GM18909 (cell line): ENCODE results near the gene NRCAM.
A peak's percentile ranks its signal among the peaks of the same experiment; 100 is the strongest.
"Not testable (repeated sequence)": the region's sequence is repeated elsewhere in the genome, so short reads cannot be mapped to it uniquely, and the experiment has no call there.

Experiments used
- ATAC-seq: cut with Tn5 transposase; IDR thresholded peaks from one replicate; pipeline ENCODE4 v1.9.1; 2021; ENCODE audit warnings: mild to moderate bottlenecking; ENCODE audit not compliant: unreplicated experiment, poor library complexity

The NRCAM gene

DNA sequence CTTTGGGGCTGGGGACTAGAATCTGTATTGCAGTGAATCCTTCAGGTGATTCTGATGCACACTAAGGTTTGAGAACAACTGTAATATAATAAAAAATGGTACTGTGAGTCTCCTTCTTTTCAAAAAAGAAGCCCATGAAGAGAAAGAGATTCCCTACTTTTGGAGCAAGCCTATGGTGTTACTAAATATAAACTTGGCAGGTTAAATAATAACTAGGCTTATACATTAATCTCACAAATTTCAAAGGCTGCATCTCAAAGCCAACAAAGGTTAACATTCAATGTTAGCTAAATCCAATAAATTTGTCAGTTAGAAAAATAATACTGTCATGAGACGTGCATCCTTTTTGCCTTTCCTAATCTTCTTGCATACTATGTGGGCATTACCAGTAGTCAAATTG lies 166.4 kb downstream of the NRCAM start:
- no peak for ATAC-seq

DNA sequence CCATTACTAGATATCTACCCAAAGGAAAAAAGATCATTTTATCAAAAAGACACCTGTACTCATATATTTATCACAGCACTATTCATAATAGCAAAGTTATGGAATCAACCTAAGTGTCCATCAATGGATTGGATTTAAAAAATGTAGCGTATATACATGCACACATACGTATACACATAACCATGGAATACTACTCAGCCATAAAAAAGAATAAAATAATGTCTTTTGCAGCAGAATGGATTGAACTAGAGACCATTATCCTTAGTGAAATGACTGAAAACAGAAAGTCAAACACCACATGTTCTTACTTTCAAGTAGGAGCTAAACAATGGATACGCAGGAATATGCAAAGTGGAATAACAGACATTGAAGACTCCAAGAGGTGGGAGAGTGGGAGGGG lies 168.4 kb downstream of the NRCAM start:
- no peak for ATAC-seq

DNA sequence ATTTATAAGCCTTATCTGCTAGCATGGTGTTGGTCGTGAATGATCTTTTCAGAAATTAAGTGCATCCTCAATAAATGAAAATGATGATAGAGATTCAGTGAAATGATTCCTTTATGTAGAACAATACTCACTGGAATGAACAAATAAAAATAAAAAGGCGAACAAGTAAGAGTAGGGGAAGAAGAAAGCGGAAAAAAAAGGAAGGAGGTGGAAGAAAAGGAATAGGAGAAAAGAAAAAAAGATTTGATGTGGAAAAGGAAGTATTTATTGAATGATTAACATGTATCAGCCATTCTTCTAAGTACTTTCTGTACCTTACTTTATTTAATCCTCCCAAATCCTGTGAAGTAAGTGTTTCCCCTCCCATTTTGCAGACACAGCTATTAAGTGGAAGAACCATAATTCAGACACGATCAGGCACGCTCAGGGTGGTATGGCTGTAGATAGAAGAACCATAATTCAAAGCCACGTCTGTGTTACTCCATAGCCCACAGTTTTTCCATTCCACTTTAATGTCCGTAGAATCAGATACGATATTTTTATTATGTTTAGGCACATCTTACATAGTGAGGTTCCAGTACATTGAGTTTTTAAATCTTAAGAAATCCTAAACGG lies 169.8 kb downstream of the NRCAM start:
- ATAC-seq = no peak

DNA sequence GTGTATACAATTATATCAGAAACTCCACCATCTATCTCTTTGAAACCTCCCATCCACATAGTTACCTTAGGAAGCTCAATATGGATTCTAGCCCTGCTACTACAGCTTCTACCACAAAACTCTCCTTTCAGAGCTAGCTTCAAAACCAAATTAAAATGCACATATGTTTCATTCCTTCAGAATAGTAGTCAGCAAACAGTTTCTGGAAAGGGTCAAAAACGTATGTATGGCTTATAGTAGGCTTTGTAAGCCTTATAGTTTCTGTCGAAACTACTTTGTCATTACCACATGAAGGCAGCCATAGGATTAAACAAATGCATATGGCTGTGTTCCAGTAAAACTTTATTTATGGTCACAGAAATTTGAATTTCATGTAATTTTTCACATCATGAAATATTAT lies 170.5 kb downstream of the NRCAM start:
- ATAC-seq = no peak

DNA sequence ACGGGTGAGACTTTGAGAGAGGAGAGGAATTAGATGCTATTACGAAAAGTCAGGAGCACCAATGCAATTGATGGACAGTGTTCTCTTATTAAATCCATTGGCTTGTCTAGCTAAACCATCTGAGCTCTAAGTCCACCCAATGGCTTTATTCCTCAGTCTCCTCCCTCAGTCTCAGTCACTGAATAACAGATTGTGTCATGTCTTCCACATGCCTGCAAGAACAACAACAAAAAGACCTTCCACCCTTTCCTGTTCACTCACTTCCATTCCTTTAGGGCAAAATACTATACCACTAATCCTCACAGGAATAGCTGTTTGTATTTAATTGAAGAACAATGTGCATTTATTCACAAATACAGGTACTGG lies 171.2 kb downstream of the NRCAM start:
- ATAC-seq = no peak

DNA sequence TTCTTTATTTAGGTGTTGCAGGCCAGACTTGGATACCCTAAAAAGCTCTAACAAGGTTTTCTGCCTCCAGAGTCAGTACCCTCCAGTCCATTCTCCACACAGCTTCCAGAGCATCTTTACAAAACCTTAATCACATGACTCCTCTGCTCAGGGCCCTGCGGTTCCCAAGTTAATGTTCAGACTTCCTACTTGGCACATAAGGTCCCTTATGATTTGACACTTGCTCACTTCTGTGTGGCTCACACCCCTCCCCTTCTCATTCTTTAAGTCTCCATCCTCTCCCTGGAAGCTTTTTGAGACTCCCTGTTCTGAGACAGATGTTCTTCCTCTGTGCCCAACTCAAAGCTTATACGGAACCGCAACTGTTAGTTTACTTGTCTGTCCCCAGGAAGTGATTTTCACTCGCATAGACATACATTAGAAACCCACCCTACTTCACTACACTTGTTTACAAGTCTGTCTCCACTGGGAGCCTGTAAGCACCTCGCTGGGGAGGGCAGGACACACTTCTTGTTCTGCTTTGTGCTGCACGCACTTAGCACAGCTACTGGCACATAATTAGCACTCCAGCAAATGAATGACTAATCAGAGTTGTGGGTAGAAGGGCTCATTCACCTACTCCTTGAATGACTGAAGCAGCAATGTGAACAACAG lies 171.8 kb downstream of the NRCAM start:
- peak; percentile 77 for ATAC-seq

DNA sequence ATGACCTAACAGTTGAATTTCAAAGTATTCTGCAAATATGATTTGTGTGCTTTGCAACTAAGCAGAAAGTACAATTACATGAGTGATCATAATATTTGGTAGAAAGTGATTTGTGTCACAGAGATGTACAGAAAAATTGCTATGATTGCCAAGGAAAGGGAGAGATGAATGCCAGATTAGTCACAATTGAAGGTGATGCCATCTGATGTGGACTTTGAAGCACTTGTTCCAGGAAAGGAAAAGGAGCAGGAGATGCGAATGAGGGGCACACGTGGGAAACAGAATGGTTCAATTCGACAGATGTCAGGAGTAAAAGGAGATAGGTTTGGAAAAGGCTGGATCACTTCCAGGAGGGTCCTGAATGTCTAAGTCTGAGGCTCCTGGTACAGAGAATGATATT lies 173.0 kb downstream of the NRCAM start:
- no peak for ATAC-seq

DNA sequence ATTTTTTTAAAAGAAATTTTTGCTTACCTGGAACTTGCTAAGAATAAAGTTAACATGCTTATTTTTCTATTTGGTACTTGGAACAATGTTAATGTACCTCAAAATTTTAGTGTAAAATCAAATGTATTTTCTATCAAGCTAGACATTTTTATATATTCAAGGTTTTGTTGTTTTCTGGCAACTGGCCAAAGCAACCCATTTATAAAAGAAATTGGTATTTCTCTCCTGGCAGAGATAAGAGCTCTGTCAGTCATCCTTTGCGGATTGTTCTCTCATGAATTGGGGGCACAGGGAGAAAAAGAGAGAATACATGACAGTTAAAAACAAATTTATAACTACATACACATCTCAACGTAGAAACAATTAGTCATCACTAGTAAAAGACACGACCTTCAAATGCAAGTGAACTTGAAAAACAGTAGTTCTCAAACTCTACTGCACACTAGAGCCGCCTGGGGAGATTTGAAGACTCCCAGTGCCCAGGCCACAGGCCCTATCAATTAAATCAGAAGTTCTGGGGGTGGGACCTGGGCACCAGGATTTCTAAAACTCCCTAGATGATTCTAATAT lies 173.7 kb downstream of the NRCAM start:
- ATAC-seq = no peak

DNA sequence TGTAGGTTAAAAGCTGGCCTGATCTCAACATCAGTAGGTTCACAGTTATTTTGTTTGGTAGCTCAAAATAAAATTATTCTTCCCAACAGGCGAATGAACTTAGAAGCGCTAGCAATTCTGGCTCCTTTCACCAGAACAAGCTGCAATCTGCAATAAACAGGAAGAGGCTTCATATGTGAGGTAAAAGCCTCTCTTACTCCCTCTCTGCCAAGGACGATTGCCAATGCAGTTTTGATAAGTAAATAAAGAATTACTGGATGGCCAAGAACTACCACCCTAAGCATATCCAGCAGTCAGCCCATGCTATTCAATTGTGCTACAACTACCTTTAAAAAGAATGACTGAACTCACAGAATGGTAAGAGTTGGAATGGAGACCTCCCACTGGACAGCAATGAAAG lies 176.1 kb downstream of the NRCAM start:
- no peak for ATAC-seq

DNA sequence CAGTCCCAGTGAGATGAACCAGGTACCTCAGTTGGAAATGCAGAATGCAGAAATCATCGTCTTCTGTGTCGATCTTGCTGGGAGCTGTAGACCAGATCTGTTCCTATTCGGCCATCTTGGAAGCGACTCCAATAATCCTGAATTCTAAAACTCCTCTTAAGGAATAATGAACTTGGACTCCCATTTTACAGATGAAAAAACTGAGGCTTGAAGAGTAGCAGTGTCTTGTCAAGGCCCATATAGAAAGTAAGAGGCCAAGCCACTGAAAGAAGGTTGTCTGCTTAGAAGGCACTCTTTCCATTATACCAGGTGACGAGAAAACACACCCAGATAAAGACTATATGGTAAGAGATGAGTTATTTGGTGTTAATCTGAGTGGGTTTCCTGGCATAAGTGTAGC lies 177.5 kb downstream of the NRCAM start:
- ATAC-seq = no peak

DNA sequence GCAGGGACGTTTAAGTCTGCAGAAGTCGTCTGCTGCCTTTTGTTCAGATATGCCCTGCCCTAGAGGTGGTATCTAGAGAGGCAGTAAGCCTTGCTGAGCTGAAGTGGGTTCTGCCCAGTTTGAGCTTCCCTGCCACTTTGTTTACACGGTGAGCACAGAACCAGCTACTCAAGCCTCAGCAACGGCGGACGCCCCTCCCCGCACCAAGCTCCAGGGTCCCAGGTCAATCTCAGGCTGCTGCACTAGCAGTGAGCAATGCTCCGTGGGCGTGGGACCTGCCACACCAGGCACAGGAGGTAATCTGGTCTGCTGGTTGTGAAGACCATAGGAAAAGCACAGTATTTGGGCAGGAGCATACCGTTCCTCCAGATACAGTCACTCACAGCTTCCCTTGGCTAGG lies 178.0 kb downstream of the NRCAM start:
- no peak for ATAC-seq

DNA sequence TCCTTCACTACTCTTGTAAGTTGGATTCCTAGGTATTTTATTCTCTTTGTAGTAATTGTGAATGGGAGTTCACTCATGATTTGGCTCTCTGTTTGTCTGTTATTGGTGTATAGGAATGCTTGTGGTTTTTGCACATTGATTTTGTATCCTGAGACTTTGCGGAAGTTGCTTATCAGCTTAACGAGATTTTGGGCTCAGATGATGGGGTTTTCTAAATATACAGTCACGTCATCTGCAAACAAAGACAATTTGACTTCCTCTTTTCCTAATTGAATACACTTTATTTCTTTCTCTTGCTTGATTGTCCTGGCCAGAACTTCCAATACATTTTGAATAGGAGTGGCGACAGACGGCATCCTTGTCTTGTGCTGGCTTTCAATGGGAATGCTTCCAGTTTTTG lies 181.8 kb downstream of the NRCAM start:
- ATAC-seq = not testable (repeated sequence)

DNA sequence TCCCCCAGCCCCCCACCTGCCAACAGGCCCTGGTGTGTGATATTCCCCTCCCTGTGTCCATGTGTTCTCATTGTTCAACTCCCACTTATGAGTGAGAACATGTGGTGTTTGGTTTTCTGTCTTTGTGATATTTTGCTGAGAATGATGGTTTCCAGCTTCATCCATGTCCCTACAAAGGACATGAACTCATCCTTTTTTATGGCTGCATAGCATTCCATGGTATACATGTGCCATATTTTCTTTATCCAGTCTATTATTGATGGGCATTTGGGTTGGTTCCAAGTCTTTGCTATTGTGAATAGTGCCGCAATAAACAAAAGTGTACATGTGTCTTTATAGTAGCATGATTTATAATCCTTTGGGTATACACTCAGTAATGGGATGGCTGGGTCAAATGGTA lies 183.3 kb downstream of the NRCAM start:
- ATAC-seq = not testable (repeated sequence)

DNA sequence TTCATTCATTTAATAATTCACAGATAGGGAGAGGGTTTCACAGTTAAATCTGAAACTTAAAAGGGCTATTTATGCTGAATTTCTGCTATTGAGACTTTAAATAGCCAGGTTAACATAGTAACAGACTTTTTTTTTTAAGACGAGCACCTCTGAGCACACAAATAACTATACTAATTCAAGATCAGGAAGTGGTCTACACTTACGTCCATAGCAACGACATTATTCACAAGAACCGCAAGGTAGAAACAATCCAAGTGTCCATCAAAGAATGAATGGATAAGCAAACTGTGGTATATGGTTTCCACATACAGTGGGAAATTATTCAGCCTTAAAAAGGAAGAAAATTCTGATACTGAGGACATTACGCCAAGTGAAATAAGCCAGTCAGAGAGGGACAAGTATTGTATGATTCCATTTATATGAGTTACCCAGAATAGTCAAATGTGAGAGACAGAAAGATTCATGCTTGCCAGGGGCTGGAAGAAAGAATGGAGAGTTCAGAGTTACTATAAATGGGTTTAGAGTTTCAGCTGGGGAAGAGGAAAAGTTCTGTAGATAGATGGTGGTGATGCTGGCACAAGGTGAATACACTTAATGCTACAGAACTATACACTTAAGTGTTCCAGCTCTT lies 185.7 kb downstream of the NRCAM start:
- ATAC-seq = no peak

DNA sequence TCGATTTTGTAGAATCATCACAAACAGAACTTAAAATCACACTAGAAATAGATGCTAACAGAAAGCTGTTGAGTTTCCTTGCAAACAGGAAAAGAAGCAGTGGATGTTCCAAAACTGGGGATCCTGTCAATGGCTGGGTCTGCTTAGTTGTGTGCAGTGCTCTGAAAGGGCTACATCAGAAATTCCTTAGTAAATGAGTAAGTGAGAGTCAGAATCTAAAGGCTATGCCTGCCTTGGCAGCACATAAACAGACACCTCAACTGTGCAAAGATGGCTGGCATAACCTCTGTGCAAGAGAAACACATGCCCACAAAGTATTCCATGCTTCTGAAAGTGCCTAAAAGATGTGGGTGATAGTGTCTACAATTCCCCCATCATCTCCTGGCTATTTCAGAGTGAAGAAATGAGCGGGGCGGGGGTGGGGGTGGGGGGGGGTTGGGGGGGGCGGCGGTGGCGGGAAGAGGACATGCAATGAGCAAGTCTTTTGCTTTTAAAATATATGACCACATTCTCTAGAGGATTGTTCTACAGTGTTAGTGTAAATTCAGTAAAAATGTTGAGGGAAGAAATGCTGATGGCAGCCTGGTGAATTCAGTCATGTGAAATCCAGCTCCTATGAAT lies 187.9 kb downstream of the NRCAM start:
- ATAC-seq = no peak

DNA sequence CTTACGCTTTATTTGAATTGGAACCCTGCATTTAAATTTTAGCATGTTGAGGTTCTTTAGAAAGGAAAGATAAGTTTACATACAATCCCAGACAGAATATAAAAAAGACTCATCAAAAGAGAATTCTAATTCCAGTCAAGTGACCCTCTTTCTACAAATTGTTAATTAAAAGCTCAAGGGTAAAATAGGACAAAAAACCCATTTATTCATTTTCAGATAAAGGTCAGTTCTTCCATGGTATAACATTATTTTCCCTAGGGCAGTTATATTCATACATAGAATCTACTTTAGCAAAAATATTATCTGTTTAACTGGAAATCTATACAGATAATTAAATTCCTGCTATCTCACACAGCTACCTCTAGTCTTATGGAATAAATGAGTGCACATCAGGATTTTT lies 188.6 kb downstream of the NRCAM start:
- ATAC-seq = no peak

DNA sequence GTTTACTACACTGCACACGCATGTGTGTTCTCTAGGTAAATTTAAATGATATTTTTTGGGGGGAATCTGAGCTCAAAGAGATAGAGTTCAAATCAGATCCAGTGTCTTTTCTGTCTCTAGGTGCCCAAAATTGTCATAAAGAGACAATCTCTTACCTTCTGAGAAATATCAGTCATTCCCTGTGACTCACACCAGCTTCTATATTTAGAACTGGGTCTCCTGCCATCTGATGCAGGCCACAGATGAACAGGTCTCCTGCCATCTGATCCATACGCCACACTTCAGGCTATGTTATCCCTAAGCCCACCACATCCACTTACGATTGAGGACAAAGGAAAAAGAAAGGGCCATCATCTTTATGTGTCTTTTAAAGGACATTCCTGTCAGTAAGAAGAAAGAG lies 189.7 kb downstream of the NRCAM start:
- ATAC-seq = no peak

DNA sequence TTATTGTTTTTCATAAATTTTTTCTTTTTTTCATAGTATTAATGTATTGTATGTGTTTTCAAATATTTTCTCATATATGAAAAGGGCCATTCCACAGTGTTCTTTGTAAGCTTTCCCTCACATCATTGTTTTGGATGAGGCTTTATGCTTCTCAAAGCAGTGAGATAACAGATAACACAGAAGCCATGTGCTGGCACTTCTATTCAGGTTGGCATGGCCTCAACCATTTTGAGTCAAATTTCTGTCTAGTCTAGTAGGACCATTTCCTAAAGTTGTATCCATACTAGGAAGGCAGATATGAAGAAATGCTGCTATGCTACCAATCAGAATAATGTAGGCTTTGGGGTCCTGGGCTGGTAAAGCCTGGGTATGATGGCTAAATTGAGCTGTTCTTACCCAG lies 190.2 kb downstream of the NRCAM start:
- no peak for ATAC-seq

DNA sequence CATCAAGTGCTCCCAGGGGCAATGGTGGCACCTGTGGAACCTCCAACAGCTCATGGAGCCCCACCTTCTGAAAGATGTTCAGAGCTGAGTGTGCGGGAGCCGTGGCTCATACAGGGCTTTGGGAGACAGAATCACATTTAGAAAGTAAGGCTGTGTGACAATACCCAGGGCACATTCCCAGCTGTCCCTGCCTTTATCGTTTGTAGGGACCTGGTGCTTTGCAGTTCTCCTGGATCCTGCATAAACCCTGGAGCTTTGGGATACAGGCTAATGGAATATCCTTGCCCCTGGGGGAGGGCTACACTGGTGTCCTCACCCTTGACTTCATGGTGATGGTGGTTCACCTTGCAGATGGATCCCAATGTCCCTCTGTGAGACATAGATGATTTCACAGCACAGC lies 191.2 kb downstream of the NRCAM start:
- ATAC-seq = no peak

DNA sequence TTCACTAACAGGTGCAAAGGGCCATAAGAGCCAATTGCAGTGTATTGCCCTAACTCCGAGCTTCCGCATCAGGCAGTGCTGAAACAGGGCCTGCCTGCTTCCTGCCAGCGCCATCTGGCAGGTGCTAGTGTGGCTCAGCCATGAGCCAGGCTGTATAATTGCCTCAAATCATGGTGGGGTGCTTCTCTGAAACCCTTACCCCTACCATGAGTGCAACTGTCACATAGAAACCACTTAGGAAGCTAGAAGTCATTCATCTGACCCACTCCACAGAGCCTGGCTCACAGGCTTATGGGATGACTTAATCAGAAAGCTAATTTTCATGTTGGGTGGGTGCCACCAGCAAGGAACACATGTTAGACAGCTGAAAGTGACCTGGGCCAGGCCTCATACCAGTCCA lies 192.8 kb downstream of the NRCAM start:
- ATAC-seq = no peak

DNA sequence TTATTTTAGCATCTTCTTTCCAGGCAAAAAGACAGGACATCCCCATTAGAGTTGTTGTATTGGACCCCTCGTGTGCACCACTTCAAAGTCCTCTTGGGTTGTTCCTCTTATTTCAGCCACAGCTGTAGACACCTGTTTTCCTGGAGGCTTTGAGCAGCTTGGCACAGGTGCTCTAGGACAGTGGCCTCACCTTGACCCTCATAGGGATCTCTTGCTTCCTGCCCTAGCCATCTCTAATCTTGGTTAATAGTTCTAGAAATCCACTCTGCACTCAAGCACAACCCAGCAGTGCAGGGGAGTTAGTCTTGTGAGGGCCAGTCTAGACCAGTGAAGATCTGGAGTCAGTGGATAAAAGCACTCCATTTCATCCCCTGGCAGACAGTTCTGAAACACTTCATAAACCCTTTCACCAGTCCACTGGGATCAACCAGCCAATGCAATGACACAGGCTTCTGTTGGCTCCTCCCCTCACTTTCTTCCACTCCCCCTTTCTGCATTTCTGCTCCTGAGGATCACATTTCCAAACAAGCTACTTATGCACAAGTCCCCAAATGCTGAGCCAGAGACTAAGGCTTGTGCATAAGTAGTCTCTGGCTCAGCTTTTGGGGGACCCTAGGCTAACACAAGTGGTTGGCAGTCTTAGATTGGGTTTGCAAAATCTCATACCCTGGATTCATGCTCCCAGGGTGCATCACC lies 194.5 kb downstream of the NRCAM start:
- ATAC-seq = no peak
